ENCODE results near the gene CDK16. TPM values are rescaled to one million over a fixed set of nuclear protein-coding genes. Genes with fewer than 3 reads are reported as not detected.

Gene CDK16
- total RNA-seq, 2 donors from 2014 or later: 167 to 245 TPM

DNA sequence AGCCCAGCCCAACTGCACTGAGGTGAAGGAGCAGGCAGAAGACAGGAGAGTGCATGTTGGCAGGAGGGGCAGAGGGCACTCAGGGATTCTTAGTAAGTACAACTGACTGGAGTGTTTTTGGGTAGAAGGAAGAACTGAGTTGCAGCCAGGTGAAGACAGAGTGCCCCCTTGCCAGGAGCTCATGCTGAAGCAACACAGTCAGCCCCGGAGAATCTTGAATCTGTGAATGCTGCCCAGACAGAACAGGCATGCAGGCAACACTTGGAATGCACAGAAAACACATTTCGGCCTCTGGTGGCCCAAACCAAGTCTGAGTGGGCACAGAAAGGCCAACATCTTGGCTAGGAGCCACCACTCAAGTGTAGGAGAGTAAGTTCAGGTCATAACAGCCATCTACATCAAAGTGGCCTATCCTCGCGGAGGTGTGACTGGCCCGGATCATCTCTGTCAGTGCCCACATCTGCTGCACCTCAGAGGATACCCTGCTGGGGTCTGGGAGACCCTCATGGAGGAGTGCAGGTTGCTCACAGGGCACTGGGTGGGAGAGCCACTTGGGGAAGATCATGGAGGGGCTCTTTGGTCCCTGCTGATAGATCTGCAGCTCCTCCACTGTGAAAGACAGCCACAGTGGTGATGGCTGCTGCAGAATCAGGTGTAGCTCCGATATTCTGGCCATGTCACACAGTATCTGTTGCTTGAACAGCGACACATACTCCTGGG, 54.7 kb downstream of the CDK16 start:
- Mint-ChIP-seq H3K36me3 (ENCODE audit: low read depth) (no peaks in the 10 kb centered on the region), H3K9me3 (peaks cover 46% of the 10 kb centered on the region), H3K4me3 (no peak overlapping the region), H3K27me3 (ENCODE audit: insufficient read depth) (no peaks in the 10 kb centered on the region), H3K27ac (no peak overlapping the region), H3K4me1 (no peaks in the 10 kb centered on the region)
- no peak for DNase-seq
- Histone ChIP-seq H3K9ac (ENCODE audit: extremely low read depth, low read length, poor library complexity, severe bottlenecking) (no peak overlapping the region), H3K27me3 (ENCODE audit: control insufficient read depth, insufficient read depth, low read length, poor library complexity, severe bottlenecking) (no peaks in the 10 kb centered on the region), H3K27ac (ENCODE audit: low read depth, low read length) (no peak overlapping the region), H3K4me1 (ENCODE audit: control insufficient read depth, insufficient read depth, low read length) (no peaks in the 10 kb centered on the region), H3K36me3 (ENCODE audit: control insufficient read depth, insufficient read depth, low read length) (no peaks in the 10 kb centered on the region), H3K9me3 (ENCODE audit: control insufficient read depth, low read length) (no peaks in the 10 kb centered on the region), H3K4me3 (ENCODE audit: low read length) (no peak overlapping the region)
- 0 to 77% methylated on average over 1 to 7 of the region's 7 CpGs for WGBS, 2 experiments (ENCODE audit: insufficient coverage in 1 of 2, insufficient read length in 1 of 2)
- TF ChIP-seq, protein P1, sequence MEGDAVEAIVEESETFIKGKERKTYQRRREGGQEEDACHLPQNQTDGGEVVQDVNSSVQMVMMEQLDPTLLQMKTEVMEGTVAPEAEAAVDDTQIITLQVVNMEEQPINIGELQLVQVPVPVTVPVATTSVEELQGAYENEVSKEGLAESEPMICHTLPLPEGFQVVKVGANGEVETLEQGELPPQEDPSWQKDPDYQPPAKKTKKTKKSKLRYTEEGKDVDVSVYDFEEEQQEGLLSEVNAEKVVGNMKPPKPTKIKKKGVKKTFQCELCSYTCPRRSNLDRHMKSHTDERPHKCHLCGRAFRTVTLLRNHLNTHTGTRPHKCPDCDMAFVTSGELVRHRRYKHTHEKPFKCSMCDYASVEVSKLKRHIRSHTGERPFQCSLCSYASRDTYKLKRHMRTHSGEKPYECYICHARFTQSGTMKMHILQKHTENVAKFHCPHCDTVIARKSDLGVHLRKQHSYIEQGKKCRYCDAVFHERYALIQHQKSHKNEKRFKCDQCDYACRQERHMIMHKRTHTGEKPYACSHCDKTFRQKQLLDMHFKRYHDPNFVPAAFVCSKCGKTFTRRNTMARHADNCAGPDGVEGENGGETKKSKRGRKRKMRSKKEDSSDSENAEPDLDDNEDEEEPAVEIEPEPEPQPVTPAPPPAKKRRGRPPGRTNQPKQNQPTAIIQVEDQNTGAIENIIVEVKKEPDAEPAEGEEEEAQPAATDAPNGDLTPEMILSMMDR (conservative IDR thresholded peaks at IDR 0.05): no peak

DNA sequence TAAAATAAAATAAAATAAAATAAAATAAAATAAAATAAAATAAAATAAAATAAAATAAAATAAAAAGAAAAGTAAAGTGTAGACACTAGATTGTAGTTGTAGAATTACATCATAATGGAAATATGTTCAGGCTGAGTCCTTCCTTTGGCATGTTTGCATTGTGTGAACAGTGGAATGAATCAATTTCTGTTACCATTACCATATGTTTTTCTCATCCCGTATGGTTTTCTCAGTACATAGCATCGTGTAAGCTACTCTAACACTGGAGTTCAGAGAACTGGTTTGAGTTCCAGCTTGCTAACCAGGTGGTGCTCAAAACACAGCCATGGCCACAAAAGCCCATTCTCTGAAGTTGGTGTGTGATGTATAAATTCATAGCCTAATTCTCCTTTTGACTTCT, 60.2 kb downstream of the CDK16 start:
- no peak overlapping the region for H3K27ac Mint-ChIP-seq
- H3K27ac ChIP-seq (ENCODE audit: low read depth, low read length): no peak overlapping the region
- TF ChIP-seq, protein P1 (conservative IDR thresholded peaks at IDR 0.05): no peak

More for the DNA sequence above, 60.2 kb downstream of the CDK16 start:
- peaks cover 43% of the 10 kb centered on the region for H3K9me3 Mint-ChIP-seq
- H3K4me1 ChIP-seq (ENCODE audit: control insufficient read depth, insufficient read depth, low read length): no peaks in the 10 kb centered on the region
- H3K9ac ChIP-seq (ENCODE audit: extremely low read depth, low read length, poor library complexity, severe bottlenecking): no peak overlapping the region
- no peaks in the 10 kb centered on the region for H3K4me1 Mint-ChIP-seq
- H3K36me3 Mint-ChIP-seq (ENCODE audit: low read depth): no peaks in the 10 kb centered on the region
- no peak overlapping the region for H3K4me3 ChIP-seq (ENCODE audit: low read length)
- no peaks in the 10 kb centered on the region for H3K27me3 Mint-ChIP-seq (ENCODE audit: insufficient read depth)
- no peak overlapping the region for H3K4me3 Mint-ChIP-seq
- no peaks in the 10 kb centered on the region for H3K36me3 ChIP-seq (ENCODE audit: control insufficient read depth, insufficient read depth, low read length)
- 100% methylated on average over 2 of the region's 2 CpGs; no CpG with 5 or more reads in 1 of the 2 experiments for WGBS, 2 experiments (ENCODE audit: insufficient coverage in 1 of 2, insufficient read length in 1 of 2)
- no peaks in the 10 kb centered on the region for H3K9me3 ChIP-seq (ENCODE audit: control insufficient read depth, low read length)
- H3K27me3 ChIP-seq (ENCODE audit: control insufficient read depth, insufficient read depth, low read length, poor library complexity, severe bottlenecking): no peaks in the 10 kb centered on the region
- DNase-seq: no peak

Other genes with a start within 250 kb of the CDK16 start
- gene RGN, start 140.2 kb upstream of the CDK16 start, total RNA-seq: 1 to 10 TPM; 3.9 to 5.6 TPM
- 100 to 1,000 TPM in 1 of 2 donors, 10 to 100 TPM in 1; 86.1 to 108 TPM for gene NDUFB11, start 74.0 kb upstream of the CDK16 start, total RNA-seq
- 10 to 100 TPM; 48.3 to 50.6 TPM for gene RBM10, start 73.5 kb upstream of the CDK16 start, total RNA-seq
- gene UBA1, start 24.9 kb upstream of the CDK16 start, total RNA-seq: 100 to 1,000 TPM; 233 to 448 TPM
- gene USP11, start 14.3 kb downstream of the CDK16 start, total RNA-seq: 100 to 1,000 TPM; 113 to 214 TPM
- 1 to 10 TPM in 1 of 2 donors, under 1 TPM in 1; 0.97 to 1.3 TPM for gene ZNF157, start 151.9 kb downstream of the CDK16 start, total RNA-seq